HG03039 (cell line): ENCODE data around the gene FSTL4.

ENCODE experiments used
- ATAC-seq: cut with Tn5 transposase; IDR thresholded peaks from one replicate; pipeline ENCODE4 v1.9.1; 2021; ENCODE audit warnings: mild to moderate bottlenecking, moderate library complexity; ENCODE audit not compliant: unreplicated experiment

The FSTL4 gene

GRCh38 chr5:133611357-133612248, 738 bp downstream of the FSTL4 start:
- no peak for ATAC-seq

GRCh38 chr5:133610489-133611356, 1.6 kb downstream of the FSTL4 start:
- ATAC-seq, result no peak

- no peak for ATAC-seq
Measured at GRCh38 chr5:133607451-133607850, 4.9 kb downstream of the FSTL4 start.

GRCh38 chr5:133606835-133607234, 5.5 kb downstream of the FSTL4 start:
- ATAC-seq, result no peak

GRCh38 chr5:133605323-133605722, 7.0 kb downstream of the FSTL4 start:
- no peak for ATAC-seq

- ATAC-seq, result no peak
Measured at GRCh38 chr5:133603711-133604110, 8.6 kb downstream of the FSTL4 start.

- no peak for ATAC-seq
Measured at GRCh38 chr5:133602835-133603380, 9.4 kb downstream of the FSTL4 start.

- no peak for ATAC-seq
Measured at GRCh38 chr5:133599600-133599999, 12.7 kb downstream of the FSTL4 start.

GRCh38 chr5:133599044-133599443, 13.3 kb downstream of the FSTL4 start:
- ATAC-seq, result no peak

GRCh38 chr5:133596049-133596448, 16.3 kb downstream of the FSTL4 start:
- no peak for ATAC-seq

GRCh38 chr5:133595465-133595864, 16.9 kb downstream of the FSTL4 start:
- ATAC-seq, result no peak

- no peak for ATAC-seq
Measured at GRCh38 chr5:133589286-133589685, 23.1 kb downstream of the FSTL4 start.

GRCh38 chr5:133582971-133583370, 29.4 kb downstream of the FSTL4 start:
- no peak for ATAC-seq

GRCh38 chr5:133581918-133582317, 30.4 kb downstream of the FSTL4 start:
- no peak for ATAC-seq

GRCh38 chr5:133581348-133581747, 31.0 kb downstream of the FSTL4 start:
- no peak for ATAC-seq

- no peak for ATAC-seq
Measured at GRCh38 chr5:133580618-133581017, 31.7 kb downstream of the FSTL4 start.

- ATAC-seq, result no peak
Measured at GRCh38 chr5:133579766-133580165, 32.6 kb downstream of the FSTL4 start.

- no peak for ATAC-seq
Measured at GRCh38 chr5:133569347-133569746, 43.0 kb downstream of the FSTL4 start.

GRCh38 chr5:133565993-133566392, 46.3 kb downstream of the FSTL4 start:
- no peak for ATAC-seq

- no peak for ATAC-seq
Measured at GRCh38 chr5:133564921-133565565, 47.3 kb downstream of the FSTL4 start.

GRCh38 chr5:133562554-133562953, 49.8 kb downstream of the FSTL4 start:
- ATAC-seq, result no peak
